HG02610 (cell line): ENCODE results near the gene UIMC1.
"Not testable (repeated sequence)": the region's sequence is repeated elsewhere in the genome, so short reads cannot be mapped to it uniquely, and the experiment has no call there.

Experiments used
- ATAC-seq: cut with Tn5 transposase; IDR thresholded peaks from one replicate; pipeline ENCODE4 v1.9.1; 2021; ENCODE audit warnings: mild to moderate bottlenecking, moderate library complexity; ENCODE audit not compliant: unreplicated experiment

The UIMC1 gene

DNA sequence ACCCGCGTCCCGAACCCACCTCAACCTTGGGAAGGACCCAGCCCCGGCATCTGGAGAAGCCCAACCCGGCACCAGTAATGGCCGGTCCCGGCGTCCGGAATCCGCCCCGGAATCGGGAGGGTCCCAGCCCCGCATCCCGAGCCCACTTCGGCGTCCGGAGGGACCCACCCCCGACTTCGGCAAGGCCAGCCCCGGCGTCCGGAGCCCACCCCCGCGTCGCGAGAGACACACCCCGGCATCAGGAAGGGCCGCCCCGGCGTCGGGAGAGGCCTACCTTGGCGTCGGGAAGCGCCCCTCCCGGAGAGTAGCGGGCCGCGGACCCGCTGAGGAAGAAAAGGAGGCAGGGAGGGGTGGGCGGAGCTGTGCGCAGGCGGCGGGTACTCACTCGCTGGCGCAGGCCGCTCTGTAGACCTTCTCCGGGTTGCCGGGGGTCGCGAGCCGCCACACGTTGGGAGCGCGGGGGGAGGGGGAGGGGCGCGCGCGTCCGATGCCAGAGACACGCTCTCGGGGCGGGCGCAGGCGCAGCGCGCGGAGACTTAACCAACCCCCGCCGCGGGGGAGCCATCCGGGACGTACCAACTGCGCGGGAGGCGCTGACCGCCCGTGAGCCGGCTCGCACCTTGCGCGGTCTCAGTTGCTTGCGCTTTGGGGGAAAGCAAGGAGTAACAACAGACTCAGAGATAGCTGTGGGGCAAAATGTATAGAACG is at the start of gene UIMC1:
TSS of gene UIMC1 (minus strand) at position 515 of the 708 bp plus-strand sequence. CDS start 24,164 bp downstream, outside the sequence.
- peak; percentile 65 for ATAC-seq

DNA sequence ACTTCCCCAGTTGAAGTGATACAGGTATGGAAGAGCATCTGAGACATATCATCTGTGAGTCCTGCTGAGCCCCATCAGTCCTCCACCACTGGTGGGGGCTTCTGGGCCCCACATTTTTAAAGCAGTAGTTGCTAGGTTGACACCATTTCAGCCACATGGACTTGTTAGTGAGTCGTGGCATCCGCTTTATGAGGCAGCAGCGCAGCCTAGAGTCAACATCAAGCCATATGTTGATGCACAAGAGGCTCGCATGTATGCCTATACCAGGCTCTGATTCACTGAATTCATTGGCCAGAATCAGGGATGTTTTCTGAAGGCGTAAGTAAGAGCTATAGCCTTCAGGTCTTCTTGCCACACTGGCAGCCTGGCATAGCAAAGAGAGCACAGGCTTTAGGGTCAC is 42.7 kb upstream of the UIMC1 start:
- ATAC-seq = no peak

GRCh38 chr5:177048531-177048930 is 42.0 kb upstream of the UIMC1 start:
- ATAC-seq = not testable (repeated sequence)

DNA sequence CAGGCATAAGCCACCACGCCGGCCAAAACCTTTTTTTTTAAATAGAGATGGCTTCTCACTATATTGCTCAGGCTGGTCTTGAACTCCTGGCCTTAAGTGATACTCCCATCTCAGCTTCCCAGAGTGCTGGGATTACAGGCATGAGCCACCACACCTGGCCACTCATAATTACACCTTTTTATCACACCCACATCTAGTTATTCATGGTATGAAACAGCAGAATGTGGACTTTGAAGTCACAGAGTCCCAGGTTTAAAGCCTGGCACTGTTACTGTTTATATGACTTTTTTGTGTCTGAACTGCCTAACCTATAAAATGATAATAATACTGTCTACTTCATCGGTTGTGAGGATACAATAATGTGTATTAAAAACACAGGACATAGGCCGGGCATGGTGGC is 39.1 kb upstream of the UIMC1 start:
- ATAC-seq = no peak

GRCh38 chr5:177044641-177045040 is 38.1 kb upstream of the UIMC1 start:
- ATAC-seq = no peak

GRCh38 chr5:177043958-177044357 is 37.4 kb upstream of the UIMC1 start:
- no peak for ATAC-seq

DNA sequence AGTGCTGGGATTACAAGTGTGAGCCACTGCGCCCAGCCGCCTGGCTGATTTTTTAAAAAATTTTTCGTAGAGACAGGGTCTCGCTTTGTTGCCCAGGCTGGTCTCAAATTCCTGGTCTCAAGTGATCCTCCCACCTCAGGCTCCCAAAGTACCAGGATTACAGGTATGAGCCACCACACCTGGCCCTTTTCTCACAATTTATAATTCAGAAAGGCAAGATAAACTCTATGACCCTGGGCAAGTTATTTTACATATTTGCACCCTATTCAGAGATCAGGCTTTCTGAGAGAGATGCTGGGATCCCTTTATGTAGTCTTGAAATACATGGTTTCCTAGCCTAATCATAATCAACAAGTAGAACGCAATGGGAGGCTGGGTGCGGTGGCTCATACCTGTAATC is 36.5 kb upstream of the UIMC1 start:
- ATAC-seq = no peak

DNA sequence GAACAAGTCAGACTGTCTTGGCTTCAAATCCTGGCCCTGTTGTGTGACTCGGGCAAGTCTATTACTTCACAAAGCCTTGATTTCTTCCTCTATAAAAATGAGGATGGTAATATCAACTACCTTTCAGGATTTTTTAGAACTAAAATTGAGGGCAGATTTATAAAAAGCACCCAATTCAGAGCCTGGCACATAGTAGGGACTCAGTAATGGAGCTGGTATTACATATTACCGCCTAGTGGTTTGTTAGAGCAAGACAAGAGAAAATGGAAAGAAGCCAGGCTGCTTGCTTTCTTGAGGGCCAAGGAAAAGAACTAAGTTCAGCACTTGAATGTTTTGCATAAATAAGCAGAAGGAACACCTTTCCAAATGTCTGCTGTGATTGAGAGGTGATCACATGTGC is 35.4 kb upstream of the UIMC1 start:
- no peak for ATAC-seq

- no peak for ATAC-seq
Measured at GRCh38 chr5:177040814-177041420, 34.3 kb upstream of the UIMC1 start.

- no peak for ATAC-seq
Measured at GRCh38 chr5:177036921-177037320, 30.3 kb upstream of the UIMC1 start.

DNA sequence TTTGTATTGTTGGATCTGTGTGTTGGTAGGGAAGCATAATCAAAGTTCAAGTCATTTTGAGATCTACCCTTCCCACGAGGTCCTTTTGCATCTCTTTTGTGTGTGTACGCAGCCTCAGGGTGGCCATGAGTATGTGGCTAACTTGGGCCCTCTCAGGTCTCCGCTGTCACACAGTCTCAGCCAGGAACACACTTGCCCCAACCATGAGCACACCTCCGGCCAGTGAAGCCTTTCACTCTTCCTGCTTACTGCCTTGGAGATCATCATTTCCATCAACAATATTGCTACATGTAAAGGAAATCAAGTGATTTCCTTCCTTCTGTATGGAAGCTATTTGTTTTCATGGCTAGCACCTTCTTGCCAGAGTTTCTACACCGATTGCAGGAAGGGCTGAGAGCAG is 29.9 kb upstream of the UIMC1 start:
- peak; percentile 28 for ATAC-seq

- peak; percentile 63 for ATAC-seq
Measured at GRCh38 chr5:177035976-177036375, 29.4 kb upstream of the UIMC1 start.

GRCh38 chr5:177029498-177029897 is 22.9 kb upstream of the UIMC1 start:
- no peak for ATAC-seq

- no peak for ATAC-seq
Measured at GRCh38 chr5:177027665-177028064, 21.1 kb upstream of the UIMC1 start.

DNA sequence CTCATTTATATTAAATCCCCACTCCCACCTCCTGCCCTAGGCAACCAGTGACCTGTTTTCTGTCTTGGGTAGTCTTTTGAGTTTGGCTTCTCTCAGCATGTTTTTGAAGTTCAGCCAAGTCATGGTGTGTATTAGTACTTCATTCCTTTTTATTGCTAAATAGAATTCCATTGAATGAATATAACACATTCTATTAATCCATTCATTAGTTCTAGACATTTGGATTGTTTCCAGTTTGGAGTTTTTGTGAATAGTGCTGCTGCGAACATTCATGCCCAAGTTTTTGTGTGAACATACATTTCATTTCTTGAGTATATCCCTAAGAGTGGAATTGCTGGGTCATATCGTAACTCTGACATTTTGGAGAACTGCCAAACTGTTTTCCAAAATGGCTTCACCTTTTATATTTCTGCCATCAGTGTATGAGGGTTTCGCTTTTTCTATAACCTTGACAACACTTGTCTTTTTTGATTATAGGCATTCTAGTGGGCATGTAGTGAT is 18.6 kb upstream of the UIMC1 start:
- no peak for ATAC-seq

DNA sequence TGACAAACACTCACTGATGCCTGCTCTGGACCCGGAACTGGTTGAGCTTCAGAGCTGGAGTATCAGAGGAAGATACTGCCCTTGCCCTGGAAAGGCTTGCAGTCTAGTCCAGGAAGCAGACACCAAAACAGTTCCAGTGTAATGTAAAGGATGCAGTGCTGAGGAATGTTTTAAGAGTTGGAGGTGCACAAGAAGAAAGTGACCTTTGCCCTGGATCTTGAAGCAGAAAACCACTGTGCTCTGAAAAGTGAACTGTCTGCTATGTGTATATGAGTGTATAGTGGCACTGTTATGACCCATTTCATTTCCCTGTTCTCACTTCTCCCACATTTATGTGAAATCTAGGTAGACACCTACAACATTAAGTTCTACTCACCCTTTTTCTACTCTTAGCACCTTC is 18.0 kb upstream of the UIMC1 start:
- ATAC-seq = no peak

DNA sequence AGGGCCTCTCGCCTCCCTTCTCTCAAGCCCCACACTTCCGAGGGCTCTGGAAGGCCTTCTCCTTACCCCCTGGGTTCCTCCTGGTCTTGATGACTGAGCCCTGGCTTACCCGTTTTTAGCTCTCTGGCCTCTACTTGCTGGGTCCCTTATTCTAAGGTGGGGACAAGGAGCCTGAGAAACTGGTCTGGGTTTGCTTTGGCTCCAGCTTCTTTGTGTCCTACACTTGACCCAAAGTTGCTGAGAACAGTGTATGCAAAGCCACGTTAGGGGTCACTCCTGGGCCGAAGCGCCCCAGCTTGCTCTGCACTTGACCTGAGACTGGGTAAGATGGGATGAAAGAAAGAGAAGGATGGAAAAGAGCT is 16.7 kb upstream of the UIMC1 start:
- ATAC-seq = no peak

DNA sequence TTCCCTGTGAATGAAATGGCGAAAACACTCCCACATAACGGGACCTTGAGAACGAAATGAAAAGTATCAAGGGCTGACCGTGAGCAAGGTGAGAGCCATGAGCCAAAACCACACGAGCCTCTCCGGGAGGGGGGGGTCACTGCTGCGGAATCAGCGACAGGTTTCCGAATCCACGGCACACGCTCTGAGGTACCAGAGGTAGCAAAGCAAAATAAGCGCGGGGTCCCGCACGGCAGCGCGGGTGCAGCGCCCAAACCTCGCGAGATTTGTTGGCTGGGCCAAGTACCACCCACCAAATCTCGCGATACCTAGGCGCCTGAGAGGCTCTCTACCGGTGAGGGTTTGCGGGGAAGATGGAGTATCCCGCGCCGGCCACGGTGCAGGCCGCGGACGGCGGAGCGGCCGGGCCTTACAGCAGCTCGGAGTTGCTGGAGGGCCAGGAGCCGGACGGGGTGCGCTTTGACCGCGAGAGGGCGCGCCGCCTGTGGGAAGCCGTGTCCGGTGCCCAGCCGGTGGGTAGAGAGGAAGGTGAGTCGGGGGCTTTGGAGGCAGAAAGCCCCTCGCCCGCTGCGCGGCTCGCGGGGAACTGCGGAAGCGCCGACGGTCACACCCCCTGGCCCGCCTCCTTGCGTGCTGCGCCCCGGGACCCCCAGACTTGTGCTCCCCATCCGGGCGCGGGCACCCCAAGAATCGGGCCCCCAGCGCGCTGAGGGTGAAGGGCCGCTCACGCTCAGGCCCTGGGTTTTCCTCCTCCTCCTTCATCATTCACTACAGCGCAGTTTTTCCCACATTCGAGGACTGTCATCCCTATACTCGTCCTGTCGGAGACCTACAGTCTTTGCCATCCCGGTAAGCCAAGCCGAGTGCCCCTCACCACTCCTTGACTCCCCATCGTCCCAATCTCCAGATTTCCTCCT is 16.1 kb upstream of the UIMC1 start, which contains the start of gene ZNF346:
TSS of gene ZNF346 (plus strand) at position 311 of the 917 bp plus-strand sequence. CDS start at position 354, 43 bp downstream.
- ATAC-seq = peak; percentile 79

DNA sequence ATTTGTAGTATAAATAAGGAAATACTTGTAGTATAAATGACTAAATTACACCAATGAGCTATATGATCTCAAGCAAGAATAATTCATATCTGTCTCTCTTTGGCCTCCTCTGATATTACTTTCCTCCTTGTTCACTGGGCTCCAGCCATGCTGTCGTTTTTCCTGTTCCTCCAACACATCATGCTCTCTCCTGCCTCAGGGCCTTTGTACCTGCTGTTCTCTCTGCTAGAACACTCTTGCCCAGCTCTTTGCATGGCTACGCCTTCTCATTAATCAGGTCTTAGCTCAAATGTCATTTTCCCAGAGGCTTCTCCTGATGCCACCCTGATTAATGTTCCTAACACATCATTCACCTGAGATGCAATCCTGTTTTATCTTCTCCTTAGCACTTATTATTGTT is 13.5 kb upstream of the UIMC1 start:
- ATAC-seq = no peak

DNA sequence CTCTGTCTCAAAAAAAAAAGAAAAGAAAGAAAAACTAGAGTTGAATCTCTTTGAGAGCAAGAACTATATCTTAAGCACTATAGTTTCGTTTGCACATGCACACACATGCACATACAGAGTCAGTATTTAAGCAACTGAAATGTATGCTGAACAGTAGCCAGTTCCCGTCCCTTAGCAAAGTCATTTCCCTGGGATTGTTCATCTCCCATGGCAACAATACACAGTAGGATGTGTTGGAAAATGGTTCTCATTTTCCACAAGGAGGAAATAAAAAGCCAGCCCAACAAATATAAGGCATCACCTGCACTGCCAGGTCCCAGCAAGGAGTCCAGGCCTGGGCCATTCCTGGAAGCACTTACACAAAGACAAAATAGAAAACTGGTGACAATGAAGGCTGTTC is 11.8 kb upstream of the UIMC1 start:
- no peak for ATAC-seq

- no peak for ATAC-seq
Measured at GRCh38 chr5:177015156-177015555, 8.6 kb upstream of the UIMC1 start.
